AG04450 (cell line): ENCODE measurements around the gene SPRED2. TPM values are rescaled to one million over a fixed set of nuclear protein-coding genes. Genes with fewer than 3 reads are reported as not detected.

Source experiments
- CTCF ChIA-PET: fragments of 300-600, 350-600 bp; formaldehyde crosslinking; extraction: SDS; loops from one replicate; lab custom pipeline; 2022; ENCODE audit warnings: antibody characterized with exemption, inconsistent platforms; lab: Charles Lee
- POLR2A ChIA-PET: fragments of 350-600 bp; formaldehyde crosslinking; extraction: SDS; loops from one replicate; lab custom pipeline; 2021; ENCODE audit warnings: antibody characterized with exemption, inconsistent platforms; lab: Yijun Ruan, JAX
- DNase-seq: peaks from one replicate; pipeline ENCODE4 v3.0.0-alpha.2; 2011; ENCODE audit warnings: low read depth, low spot score
- H3K27ac ChIP-seq: one replicate; pipeline ENCODE4 v1.5.1; 2012; ENCODE audit warnings: low read depth, low read length, control low read depth
- H3K27me3 ChIP-seq: one replicate; pipeline ENCODE4 v1.6.0; 2012; ENCODE audit warnings: low read length; ENCODE audit not compliant: control insufficient read depth, insufficient read depth
- H3K4me3 ChIP-seq: 2 replicates; pipeline ENCODE4 v1.5.1; 2011; ENCODE audit warnings: mild to moderate bottlenecking, low read depth, low read length, control low read depth
- H3K9me3 ChIP-seq: 2 replicates; pipeline ENCODE4 v1.5.1; 2012; ENCODE audit warnings: low read length; ENCODE audit not compliant: control insufficient read depth, insufficient read depth
- polyA plus RNA-seq: library from polyadenylated mRNA; depleted of rRNA; stranded (reverse); fragments of >200 nt; gene quantifications from 2 replicates; pipeline ENCODE4 v1.2.3, GENCODE V29; 2011
- TF ChIP-seq, protein P1 (sequence below): IDR thresholded peaks from 2 replicates; pipeline ENCODE4 v1.5.1; 2011; ENCODE audit warnings: low read depth, low read length, control low read depth, inconsistent platforms

SPRED2 gene
- polyA plus RNA-seq, 1 experiment: 18.6 TPM

DNA sequence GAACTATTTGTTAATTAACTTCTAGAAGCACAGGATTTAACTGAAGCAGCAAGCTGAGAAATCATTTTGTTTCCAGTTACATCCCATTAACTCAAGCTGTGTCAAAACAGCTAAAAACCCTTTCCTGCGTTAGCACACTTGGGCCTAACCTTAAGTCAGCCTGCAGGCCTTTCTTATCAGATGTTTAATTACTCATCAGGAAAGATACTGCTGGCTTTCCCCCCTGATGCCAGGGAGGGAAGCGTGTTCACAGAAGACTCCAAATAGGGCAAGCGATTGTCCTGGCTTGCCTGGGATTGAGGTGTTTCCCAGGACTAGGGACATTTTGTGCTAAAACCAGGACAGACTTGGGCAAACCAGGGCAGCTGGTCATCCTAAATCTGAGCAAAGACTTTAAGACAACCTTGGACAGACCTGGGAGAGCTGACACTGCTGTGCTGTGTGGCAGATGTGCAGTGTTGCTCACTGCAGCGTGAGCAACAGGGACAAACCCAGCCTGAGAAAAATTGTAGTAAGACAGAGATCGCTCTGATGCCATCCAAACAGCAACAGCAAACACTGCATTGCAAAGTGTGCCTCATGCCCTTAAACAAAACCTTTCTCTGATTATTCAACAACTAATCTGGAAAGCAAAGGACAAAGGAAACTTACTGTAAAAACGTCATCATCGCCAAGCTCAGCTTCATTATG is 100.9 kb downstream of the SPRED2 start:
- POLR2A ChIA-PET: no interaction called here
- Histone ChIP-seq H3K9me3 (no peaks in the 10 kb centered on the region), H3K27me3 (no peaks in the 10 kb centered on the region), H3K27ac (no peak overlapping the region), H3K4me3 (no peak overlapping the region)
- CTCF ChIA-PET: interaction anchor here (1.9 kb wide), 1 partner anchor 11 kb away, joined by 4 read pairs; no protein-coding TSS in a partner anchor
- TF ChIP-seq, protein P1, sequence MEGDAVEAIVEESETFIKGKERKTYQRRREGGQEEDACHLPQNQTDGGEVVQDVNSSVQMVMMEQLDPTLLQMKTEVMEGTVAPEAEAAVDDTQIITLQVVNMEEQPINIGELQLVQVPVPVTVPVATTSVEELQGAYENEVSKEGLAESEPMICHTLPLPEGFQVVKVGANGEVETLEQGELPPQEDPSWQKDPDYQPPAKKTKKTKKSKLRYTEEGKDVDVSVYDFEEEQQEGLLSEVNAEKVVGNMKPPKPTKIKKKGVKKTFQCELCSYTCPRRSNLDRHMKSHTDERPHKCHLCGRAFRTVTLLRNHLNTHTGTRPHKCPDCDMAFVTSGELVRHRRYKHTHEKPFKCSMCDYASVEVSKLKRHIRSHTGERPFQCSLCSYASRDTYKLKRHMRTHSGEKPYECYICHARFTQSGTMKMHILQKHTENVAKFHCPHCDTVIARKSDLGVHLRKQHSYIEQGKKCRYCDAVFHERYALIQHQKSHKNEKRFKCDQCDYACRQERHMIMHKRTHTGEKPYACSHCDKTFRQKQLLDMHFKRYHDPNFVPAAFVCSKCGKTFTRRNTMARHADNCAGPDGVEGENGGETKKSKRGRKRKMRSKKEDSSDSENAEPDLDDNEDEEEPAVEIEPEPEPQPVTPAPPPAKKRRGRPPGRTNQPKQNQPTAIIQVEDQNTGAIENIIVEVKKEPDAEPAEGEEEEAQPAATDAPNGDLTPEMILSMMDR: no peak
- DNase-seq: no peak

DNA sequence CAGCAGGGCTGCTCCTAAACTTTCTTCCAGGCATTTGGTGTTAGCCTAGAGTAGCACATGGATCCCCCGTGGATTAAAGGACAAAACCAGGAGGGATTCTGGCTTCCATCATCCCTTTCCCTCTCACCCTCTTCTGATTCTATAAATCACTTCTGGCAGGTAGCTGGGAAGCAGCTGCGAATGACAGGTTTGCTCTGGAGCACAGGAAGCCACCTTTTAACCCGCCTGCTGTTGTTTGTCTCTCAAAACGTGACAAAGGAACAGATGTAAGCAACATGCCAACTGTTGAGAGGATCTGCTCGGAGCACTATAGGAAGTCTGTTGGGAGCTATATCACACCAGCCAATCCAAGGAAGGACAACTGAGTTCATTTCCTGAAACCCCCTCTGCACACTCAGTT is 102.9 kb downstream of the SPRED2 start:
- DNase-seq: no peak
- TF ChIP-seq, protein P1: no peak
- Histone ChIP-seq H3K4me3 (no peak overlapping the region), H3K27me3 (no peaks in the 10 kb centered on the region), H3K27ac (no peak overlapping the region), H3K9me3 (no peaks in the 10 kb centered on the region)
- ChIA-PET CTCF (interaction anchor here (1.9 kb wide), 1 partner anchor 9 kb away, joined by 4 read pairs; no protein-coding TSS in a partner anchor), POLR2A (no interaction called here)

DNA sequence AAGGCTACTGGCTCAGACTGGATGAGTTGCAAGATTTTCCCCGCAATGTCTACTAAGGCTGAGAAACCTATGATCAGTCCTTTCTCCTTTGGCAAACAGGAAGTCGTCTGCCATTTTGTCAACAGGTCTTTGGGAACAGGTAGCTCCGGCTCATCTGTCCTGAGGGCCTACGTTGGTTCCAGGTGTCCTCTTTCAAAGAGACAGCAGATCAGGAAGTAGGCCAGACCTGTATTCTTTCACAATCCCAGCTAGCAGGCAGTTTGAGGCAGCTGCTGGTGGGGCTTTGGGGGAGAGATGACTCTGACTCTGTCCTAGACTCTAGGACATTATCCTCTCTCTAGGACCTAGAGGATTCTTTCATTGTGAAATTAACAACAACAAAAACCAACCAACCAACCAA is 106.1 kb downstream of the SPRED2 start:
- H3K9me3 ChIP-seq: no peaks in the 10 kb centered on the region
- H3K27ac ChIP-seq: no peak overlapping the region
- DNase-seq: no peak
- no peaks in the 10 kb centered on the region for H3K27me3 ChIP-seq
- TF ChIP-seq, protein P1: no peak
- ChIA-PET POLR2A (no interaction called here), CTCF (no interaction called here)
- no peak overlapping the region for H3K4me3 ChIP-seq

DNA sequence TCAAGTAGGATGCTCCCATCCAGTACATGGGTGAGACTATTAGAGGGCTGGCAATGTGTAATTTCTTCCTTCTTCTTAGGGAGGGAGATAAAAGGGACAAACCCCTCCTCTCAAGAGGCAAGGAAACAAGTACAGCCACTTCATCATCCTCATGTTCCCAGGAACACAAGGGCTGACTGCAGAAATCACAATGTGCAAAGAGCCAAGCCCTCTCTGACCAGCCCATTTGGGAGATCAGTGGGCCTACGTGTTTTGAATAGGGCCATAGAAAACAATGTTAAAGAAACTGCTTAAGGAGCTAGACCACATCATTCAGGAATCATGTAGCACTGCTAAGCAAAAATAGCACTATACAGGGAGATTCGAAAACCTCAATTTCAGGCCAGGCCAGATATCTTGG is 107.3 kb downstream of the SPRED2 start:
- no peaks in the 10 kb centered on the region for H3K9me3 ChIP-seq
- POLR2A ChIA-PET: no interaction called here
- no peak overlapping the region for H3K4me3 ChIP-seq
- TF ChIP-seq, protein P1: no peak
- H3K27ac ChIP-seq: no peak overlapping the region
- no peaks in the 10 kb centered on the region for H3K27me3 ChIP-seq
- no peak for DNase-seq
- CTCF ChIA-PET: interaction anchor here (0.5 kb wide), 1 partner anchor 248 kb away, joined by 3 read pairs; no protein-coding TSS in a partner anchor

DNA sequence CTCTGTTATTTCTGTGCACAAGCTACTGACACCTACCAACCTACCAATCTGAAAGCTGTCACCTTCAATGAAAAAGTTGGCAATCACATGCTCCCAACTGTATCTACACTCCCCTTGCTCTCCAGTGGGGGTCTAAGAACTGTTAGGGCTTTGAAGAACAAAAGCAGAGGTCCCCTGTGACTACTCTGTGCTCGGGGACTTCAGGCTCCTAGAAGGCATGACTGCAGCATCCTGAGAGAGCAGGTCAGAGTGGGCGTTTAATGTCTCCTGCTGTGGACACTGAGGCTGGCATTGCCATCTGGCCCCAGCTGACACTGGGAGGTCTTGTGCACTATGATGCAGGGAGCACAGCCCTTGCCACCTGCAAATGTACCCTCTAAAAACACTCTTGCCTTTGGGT is 111.5 kb downstream of the SPRED2 start:
- CTCF ChIA-PET: interaction anchor here (0.5 to 2.1 kb wide), 10 partner anchors 10 to 255 kb away, joined by 3 to 8 read pairs (median 4); no protein-coding TSS in a partner anchor
- no peak for DNase-seq
- POLR2A ChIA-PET: interaction anchor here (0.5 to 2.1 kb wide), 7 partner anchors 20 to 191 kb away, joined by 3 to 8 read pairs (median 4); partner anchors contain the start of gene RAB1A
- peak overlapping the region; percentile 99 for H3K27ac ChIP-seq
- no peaks in the 10 kb centered on the region for H3K27me3 ChIP-seq
- no peaks in the 10 kb centered on the region for H3K9me3 ChIP-seq
- no peak overlapping the region for H3K4me3 ChIP-seq
- TF ChIP-seq, protein P1: no peak
